ENCODE data around the gene BIN1.

BIN1 gene

DNA sequence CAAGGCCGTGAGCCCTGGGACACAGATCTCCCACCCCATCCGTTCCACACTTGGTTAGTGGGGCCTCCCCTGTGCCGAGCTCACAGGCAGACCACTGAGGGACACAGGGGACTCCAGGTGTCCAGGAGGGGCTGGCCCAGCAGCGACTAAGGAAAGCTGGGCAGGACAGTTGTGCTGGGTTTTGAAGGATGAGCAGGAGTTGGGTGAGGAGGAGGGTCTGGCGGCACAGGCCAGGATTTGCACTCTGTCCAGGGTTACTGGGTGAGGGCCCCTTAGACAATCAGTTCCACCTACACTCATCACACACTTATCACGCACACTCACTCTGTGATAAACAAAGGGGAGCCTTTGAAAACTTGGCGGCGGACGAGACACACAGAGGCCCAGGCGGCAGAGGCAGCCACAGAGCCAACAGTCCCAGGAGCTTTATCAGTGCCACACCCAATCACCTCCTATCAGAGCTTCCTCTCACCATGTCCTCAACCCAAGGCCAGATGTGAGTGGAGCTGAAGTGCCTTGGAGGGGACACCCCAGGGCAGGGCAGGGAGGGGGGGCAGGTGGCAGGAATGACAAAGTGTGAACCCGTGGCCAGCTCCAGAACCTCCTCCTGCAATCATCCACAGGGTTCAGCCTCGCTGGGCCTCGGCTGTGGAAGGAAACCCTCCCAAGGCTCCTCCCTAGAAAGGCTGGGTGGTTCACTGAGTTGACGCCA is 26.6 kb downstream of the BIN1 start:
- no peaks in the 10 kb centered on the region for H4K20me1 ChIP-seq (ENCODE audit: insufficient read depth, low read length)
- no peaks in the 10 kb centered on the region for H3K36me3 ChIP-seq (replicated peaks; ENCODE audit: low read depth, low read length)
- H3K27me3 ChIP-seq (ENCODE audit: low read depth, low read length), result no peaks in the 10 kb centered on the region
- H3K79me2 ChIP-seq (ENCODE audit: low read length), result no peaks in the 10 kb centered on the region
- H3K4me3 ChIP-seq (ENCODE audit: low read length), result no peak overlapping the region
- no peak overlapping the region for H3K9ac ChIP-seq (ENCODE audit: low read length)
- H3K4me2 ChIP-seq (ENCODE audit: low read length), result no peak overlapping the region
- TF ChIP-seq EZH2phosphoT487 (IDR thresholded peaks at IDR 0.05; ENCODE audit: low read depth) (no peak), CTCF (IDR thresholded peaks at IDR 0.05; ENCODE audit: low read depth, low read length) (no peak)
- no peak overlapping the region for H3K27ac ChIP-seq (ENCODE audit: low read length)
- H3K9me3 ChIP-seq (ENCODE audit: insufficient read depth, low read length), result no peaks in the 10 kb centered on the region
- no peak overlapping the region for H2AFZ ChIP-seq (ENCODE audit: low read depth, low read length)
- H3K4me1 ChIP-seq (ENCODE audit: low read length), result 0 out of 2 replicates have a peak, but pooled peaks cover 4% of the 10 kb centered on the region

DNA sequence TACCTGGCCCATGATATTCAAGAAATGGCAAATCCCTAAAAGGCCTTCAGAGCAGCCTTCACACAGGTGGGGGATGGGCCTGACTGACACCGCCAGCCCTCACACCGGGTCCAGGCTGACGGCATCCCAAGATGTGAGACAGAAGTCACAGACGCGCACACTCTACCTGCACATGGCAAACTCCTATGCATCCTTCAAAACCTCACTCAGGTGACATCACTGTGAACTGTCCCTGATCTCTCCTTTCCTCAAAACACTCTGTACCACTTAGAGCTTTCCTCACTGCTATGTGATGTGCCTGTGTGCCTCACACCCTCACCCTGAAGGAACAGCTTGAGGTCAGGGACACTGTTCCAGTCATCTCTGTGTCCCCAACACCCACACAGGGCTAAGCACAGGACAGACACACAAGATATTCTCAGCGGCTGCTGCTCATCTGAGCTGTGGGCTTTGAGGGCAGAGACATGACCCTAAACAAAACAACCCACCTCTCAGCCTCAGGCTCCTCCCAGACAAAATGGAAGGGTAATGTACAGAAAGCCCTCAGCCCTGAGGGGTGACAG is 27.5 kb downstream of the BIN1 start:
- H3K36me3 ChIP-seq (replicated peaks; ENCODE audit: low read depth, low read length), result no peaks in the 10 kb centered on the region
- H3K27me3 ChIP-seq (ENCODE audit: low read depth, low read length), result no peaks in the 10 kb centered on the region
- no peaks in the 10 kb centered on the region for H3K79me2 ChIP-seq (ENCODE audit: low read length)
- no peaks in the 10 kb centered on the region for H3K9me3 ChIP-seq (ENCODE audit: insufficient read depth, low read length)
- H3K9ac ChIP-seq (ENCODE audit: low read length), result no peak overlapping the region
- H3K4me1 ChIP-seq (ENCODE audit: low read length), result no peaks in the 10 kb centered on the region
- no peak overlapping the region for H3K4me2 ChIP-seq (ENCODE audit: low read length)
- no peaks in the 10 kb centered on the region for H4K20me1 ChIP-seq (ENCODE audit: insufficient read depth, low read length)
- no peak overlapping the region for H3K4me3 ChIP-seq (ENCODE audit: low read length)
- no peak for TF ChIP-seq CTCF (IDR thresholded peaks at IDR 0.05; ENCODE audit: low read depth, low read length)
- TF ChIP-seq EZH2phosphoT487 (IDR thresholded peaks at IDR 0.05; ENCODE audit: low read depth), result no peak
- H3K27ac ChIP-seq (ENCODE audit: low read length), result no peak overlapping the region
- no peak overlapping the region for H2AFZ ChIP-seq (ENCODE audit: low read depth, low read length)

- no peak overlapping the region for H3K4me2 ChIP-seq (ENCODE audit: low read length)
- no peaks in the 10 kb centered on the region for H3K9me3 ChIP-seq (ENCODE audit: insufficient read depth, low read length)
- no peak overlapping the region for H3K27ac ChIP-seq (ENCODE audit: low read length)
- H2AFZ ChIP-seq (ENCODE audit: low read depth, low read length), result no peak overlapping the region
- no peaks in the 10 kb centered on the region for H4K20me1 ChIP-seq (ENCODE audit: insufficient read depth, low read length)
- H3K36me3 ChIP-seq (replicated peaks; ENCODE audit: low read depth, low read length), result no peaks in the 10 kb centered on the region
- H3K4me3 ChIP-seq (ENCODE audit: low read length), result no peak overlapping the region
- TF ChIP-seq EZH2phosphoT487 (IDR thresholded peaks at IDR 0.05; ENCODE audit: low read depth) (no peak), CTCF (IDR thresholded peaks at IDR 0.05; ENCODE audit: low read depth, low read length) (no peak)
- H3K27me3 ChIP-seq (ENCODE audit: low read depth, low read length), result no peaks in the 10 kb centered on the region
- H3K79me2 ChIP-seq (ENCODE audit: low read length), result no peaks in the 10 kb centered on the region
- H3K4me1 ChIP-seq (ENCODE audit: low read length), result no peaks in the 10 kb centered on the region
- no peak overlapping the region for H3K9ac ChIP-seq (ENCODE audit: low read length)
These were observed 28.2 kb downstream of the BIN1 start for GRCh38 chr2:127078666-127079270.

- Histone ChIP-seq H3K36me3 (replicated peaks; ENCODE audit: low read depth, low read length) (no peaks in the 10 kb centered on the region), H3K27me3 (ENCODE audit: low read depth, low read length) (no peaks in the 10 kb centered on the region), H2AFZ (ENCODE audit: low read depth, low read length) (no peak overlapping the region), H3K27ac (ENCODE audit: low read length) (no peak overlapping the region), H3K9ac (ENCODE audit: low read length) (no peak overlapping the region), H3K4me1 (ENCODE audit: low read length) (no peaks in the 10 kb centered on the region), H3K4me2 (ENCODE audit: low read length) (no peak overlapping the region), H3K4me3 (ENCODE audit: low read length) (no peak overlapping the region), H4K20me1 (ENCODE audit: insufficient read depth, low read length) (no peaks in the 10 kb centered on the region), H3K79me2 (ENCODE audit: low read length) (no peaks in the 10 kb centered on the region), H3K9me3 (ENCODE audit: insufficient read depth, low read length) (no peaks in the 10 kb centered on the region)
- no peak for TF ChIP-seq EZH2phosphoT487 (IDR thresholded peaks at IDR 0.05; ENCODE audit: low read depth)
- no peak for TF ChIP-seq CTCF (IDR thresholded peaks at IDR 0.05; ENCODE audit: low read depth, low read length)
These were observed 28.9 kb downstream of the BIN1 start for GRCh38 chr2:127078028-127078427.
